ENCODE data around the gene DDX23.

DNA sequence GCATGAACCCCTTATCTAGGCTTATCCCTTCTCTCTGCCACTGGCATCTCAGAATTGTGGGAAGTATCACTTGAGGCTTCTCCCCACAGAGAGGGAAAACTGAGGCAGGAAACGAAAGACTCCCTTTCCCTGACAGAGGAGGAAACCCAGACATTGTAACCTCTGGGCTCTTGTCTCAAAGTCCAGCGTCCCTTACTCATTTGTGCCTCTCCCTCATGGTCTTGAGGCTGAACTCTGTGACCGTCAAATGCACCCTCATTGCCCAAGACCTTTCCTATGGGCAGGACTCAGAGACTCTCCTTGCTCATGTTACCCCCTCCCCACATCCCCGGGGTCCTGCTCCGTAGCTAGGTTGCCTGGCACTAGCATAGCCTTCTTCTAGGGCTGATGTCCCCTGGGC is 29.8 kb downstream of the DDX23 start:
- TF ChIP-seq CTCF (IDR thresholded peaks at IDR 0.05) = no peak
- no peak for TF ChIP-seq HMGXB4 (CRISPR knock-in tag; IDR thresholded peaks at IDR 0.05; ENCODE audit: borderline replicate concordance)
- no peak for TF ChIP-seq POLR2A (IDR thresholded peaks at IDR 0.05; ENCODE audit: low read length)
- TF ChIP-seq ESRRA (IDR thresholded peaks at IDR 0.05; ENCODE audit: borderline replicate concordance, low read length) = no peak
